ENCODE measurements around the gene HOXD4.

The HOXD4 gene

DNA sequence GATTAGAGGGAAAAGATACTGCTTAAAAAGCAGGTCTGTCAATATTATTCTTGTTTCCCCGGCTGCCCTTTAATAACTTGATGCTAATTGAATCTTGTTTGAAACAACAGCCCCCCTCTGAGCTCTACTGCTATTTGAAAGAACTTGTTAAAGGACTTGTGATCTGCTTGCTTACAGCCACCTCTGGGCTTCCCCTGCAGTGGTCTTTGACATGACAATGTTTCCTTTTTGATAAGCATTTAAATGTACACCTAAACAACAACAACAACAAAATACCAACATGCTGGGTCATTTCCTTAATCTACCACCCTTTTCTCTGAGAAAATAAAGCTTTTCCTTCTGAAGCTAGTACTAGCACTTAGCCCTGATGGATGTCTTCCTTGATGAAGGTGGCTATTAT is 41.0 kb downstream of the HOXD4 start:
- no peak for DNase-seq (ENCODE audit: low read depth)
- H3K4me3 ChIP-seq (ENCODE audit: low read length): no peak overlapping the region
- TF ChIP-seq, protein P1, sequence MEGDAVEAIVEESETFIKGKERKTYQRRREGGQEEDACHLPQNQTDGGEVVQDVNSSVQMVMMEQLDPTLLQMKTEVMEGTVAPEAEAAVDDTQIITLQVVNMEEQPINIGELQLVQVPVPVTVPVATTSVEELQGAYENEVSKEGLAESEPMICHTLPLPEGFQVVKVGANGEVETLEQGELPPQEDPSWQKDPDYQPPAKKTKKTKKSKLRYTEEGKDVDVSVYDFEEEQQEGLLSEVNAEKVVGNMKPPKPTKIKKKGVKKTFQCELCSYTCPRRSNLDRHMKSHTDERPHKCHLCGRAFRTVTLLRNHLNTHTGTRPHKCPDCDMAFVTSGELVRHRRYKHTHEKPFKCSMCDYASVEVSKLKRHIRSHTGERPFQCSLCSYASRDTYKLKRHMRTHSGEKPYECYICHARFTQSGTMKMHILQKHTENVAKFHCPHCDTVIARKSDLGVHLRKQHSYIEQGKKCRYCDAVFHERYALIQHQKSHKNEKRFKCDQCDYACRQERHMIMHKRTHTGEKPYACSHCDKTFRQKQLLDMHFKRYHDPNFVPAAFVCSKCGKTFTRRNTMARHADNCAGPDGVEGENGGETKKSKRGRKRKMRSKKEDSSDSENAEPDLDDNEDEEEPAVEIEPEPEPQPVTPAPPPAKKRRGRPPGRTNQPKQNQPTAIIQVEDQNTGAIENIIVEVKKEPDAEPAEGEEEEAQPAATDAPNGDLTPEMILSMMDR (conservative IDR thresholded peaks at IDR 0.05; ENCODE audit: low read length): no peak

DNA sequence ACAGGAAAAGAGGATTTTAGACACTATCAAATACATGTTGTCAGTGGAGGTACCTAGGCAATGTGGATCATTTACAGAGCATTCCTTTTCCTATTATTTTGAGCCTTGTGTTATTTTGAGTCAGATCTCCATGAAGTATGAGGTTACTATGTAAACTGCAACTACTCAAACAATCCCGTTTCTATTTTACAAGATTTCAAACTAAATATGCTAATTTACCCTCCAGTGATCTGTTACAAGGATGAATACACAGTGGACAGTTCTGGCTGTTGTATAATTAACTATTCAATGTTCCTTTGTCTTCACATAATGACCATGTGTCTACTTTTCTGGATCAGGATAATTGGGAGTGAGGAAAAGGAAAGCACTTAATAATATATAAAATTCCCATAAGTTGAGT is 41.7 kb downstream of the HOXD4 start:
- DNase-seq (ENCODE audit: low read depth): no peak
- no peak overlapping the region for H3K4me3 ChIP-seq (ENCODE audit: low read length)
- TF ChIP-seq, protein P1 (conservative IDR thresholded peaks at IDR 0.05; ENCODE audit: low read length): no peak

DNA sequence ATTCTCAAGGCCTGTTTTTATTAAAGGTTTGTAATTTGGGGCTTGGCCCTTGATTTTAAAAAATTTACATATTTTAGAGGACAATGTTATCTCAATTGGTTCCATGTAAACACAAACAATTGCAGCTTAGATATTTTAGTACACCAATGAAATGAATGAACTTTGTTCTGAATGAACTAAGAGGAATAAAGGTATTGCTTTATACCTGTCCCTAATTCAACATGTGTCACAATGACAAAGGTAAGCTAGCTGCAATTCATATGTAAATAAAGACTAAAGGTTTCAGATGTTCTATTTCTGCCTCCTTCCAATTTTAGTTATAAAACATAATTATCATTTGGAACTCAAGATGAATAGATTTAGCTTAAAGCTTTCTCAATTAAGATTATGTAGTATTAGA is 48.6 kb downstream of the HOXD4 start:
- DNase-seq (ENCODE audit: low read depth): no peak
- H3K4me3 ChIP-seq (ENCODE audit: low read length): no peak overlapping the region
- TF ChIP-seq, protein P1 (conservative IDR thresholded peaks at IDR 0.05; ENCODE audit: low read length): no peak

DNA sequence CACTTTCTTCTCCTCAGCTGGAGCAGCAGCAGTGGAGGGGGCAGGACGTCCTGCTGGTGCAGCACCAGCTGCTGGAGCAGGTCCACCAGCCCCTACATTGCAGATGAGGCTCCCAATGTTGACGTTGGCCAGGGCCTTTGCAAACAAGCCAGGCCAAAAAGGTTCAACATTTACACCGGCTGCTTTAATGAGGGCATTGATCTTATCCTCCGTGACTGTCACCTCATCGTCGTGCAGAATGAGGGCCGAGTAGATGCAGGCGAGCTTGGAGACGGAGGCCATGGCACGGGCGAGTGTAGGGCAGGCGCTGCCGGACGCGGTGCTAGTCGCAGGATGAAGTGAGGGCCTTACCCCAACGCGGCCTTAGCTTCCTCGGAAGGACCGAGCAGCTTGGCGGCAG is 49.6 kb downstream of the HOXD4 start:
- H3K4me3 ChIP-seq (ENCODE audit: low read length): no peak overlapping the region
- no peak for DNase-seq (ENCODE audit: low read depth)
- TF ChIP-seq, protein P1 (conservative IDR thresholded peaks at IDR 0.05; ENCODE audit: low read length): no peak

DNA sequence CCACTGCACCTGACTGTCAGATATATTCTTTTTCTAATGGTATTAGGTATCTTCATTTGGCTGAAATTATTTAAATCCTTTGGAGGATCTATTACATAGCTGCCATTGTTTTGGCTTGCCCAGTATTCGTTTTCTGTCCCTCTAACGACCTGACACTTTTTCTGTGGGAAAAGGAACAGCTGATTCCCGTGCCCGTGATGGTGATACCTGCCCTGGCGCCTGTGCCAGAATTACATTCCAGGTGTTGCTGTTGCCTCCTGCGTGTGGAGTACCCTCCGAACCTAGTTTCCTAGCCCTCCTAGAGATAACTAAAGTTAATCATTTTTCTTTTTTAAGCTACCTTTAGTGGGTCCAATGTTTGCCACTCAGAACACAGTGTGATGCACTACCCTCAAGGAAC is 51.1 kb downstream of the HOXD4 start:
- no peak for DNase-seq (ENCODE audit: low read depth)
- TF ChIP-seq, protein P1 (conservative IDR thresholded peaks at IDR 0.05; ENCODE audit: low read length): no peak
- H3K4me3 ChIP-seq (ENCODE audit: low read length): no peak overlapping the region

All from AG10803 (cell line).